Ishikawa (cell line): ENCODE data around the gene SLIT3.

Source experiments
- CEBPB ChIP-seq: IDR thresholded peaks from 2 replicates; pipeline ENCODE4 v1.6.1; 2012
- EP300 ChIP-seq: IDR thresholded peaks from 2 replicates; pipeline ENCODE4 v1.6.1; 2012; ENCODE audit warnings: borderline replicate concordance
- MAX ChIP-seq: IDR thresholded peaks from 2 replicates; pipeline ENCODE4 v1.6.1; 2012

DNA sequence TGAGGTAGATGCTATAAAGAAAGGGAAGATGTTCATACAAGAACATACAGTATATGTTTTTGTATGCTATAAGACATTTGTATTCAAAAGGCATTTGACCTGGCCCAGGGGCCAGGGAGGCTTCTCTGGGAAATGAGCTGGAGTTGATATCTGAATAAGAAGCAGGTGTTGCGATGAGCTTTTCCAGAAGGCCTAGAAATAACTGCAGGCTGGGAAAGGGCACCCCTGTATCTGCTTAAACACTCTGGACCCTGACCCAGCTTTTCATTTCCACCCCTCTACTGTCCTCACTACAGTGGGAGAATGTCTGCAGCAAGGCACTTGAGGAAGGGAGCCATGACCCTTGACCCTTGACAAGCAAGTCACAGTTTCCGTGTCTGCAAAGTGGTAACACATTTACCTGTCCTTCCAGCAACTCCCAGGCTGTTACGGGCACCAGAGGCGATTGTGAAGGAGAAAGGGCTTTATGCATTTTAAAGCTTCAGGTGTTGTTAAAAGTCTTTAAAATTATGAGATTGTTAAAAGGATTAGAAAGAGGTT lies 633.6 kb downstream of the SLIT3 start:
- TF ChIP-seq MAX = no peak
- TF ChIP-seq EP300 = no peak
- TF ChIP-seq CEBPB = no peak
